Pancreas (tissue), 10 donors: ENCODE results near the gene CPM. TPM values are rescaled to one million over a fixed set of nuclear protein-coding genes. Genes with fewer than 3 reads are reported as not detected.
"Not testable (repeated sequence)": the region's sequence is repeated elsewhere in the genome, so short reads cannot be mapped to it uniquely, and the experiment has no call there.

Experiments used
- ATAC-seq, 4 donors: fragments of 200-7000 bp; cut with Tn5 transposase; one replicate each; pipeline versions ENCODE4 v1.8.0 to v1.9.1; 2020; ENCODE audit warnings: mild to moderate bottlenecking in 4 of 4, moderate library complexity in 4 of 4
- DNase-seq, 6 donors: peaks; one replicate each; pipeline ENCODE4 v3.0.0-alpha.2; 2020
- FAIRE-seq: peaks from 2 replicates; lab custom pipeline; 2012; peaks lifted over from hg19 to GRCh38; lab: Jason Lieb, UNC
- H3K27ac ChIP-seq, 4 donors: fragments of 200-600 bp; sonication (generic); 1 replicate in 3 of 4; 2 replicates in 1 of 4; pipeline versions ENCODE4 v1.5.0 to v1.8.0; 2020
- H3K27me3 ChIP-seq, 4 donors: fragments of 200-600 bp; one replicate each; pipeline ENCODE4 v1.8.0; 2021
- H3K36me3 ChIP-seq, 3 donors: fragments of 200-600 bp; sonication (generic) in 1 of 3; one replicate each; pipeline versions ENCODE4 v1.5.0 to v1.8.0; 2020 to 2021
- H3K4me1 ChIP-seq, 3 donors: fragments of 200-600 bp; one replicate each; pipeline ENCODE4 v1.8.0; 2021
- H3K4me3 ChIP-seq, 4 donors: fragments of 200-600 bp; sonication (generic) in 2 of 4; one replicate each; pipeline versions ENCODE4 v1.5.0 to v1.8.0; 2020 to 2021
- H3K9me3 ChIP-seq, 4 donors: fragments of 200-600 bp; one replicate each; pipeline ENCODE4 v1.8.0; 2021
- WGBS, 2 donors: extraction: QIAGEN DNeasy Blood & Tissue Kit; methylation state at CpG; one replicate each; pipeline ENCODE4 v1.1.7; 2013; 5-methylcytosine and 5-hydroxymethylcytosine counted together
- intact Hi-C, 3 donors: fragments of 100-400 bp; cut with DNase I; formaldehyde crosslinking; loops; one replicate each; pipeline versions ENCODE4 v1.11.1 to v1.14.2; 2022
- polyA plus RNA-seq, 2 donors: library from polyadenylated mRNA; stranded (reverse); fragments of 200-250 nt; gene quantifications; one replicate each; pipeline ENCODE4 v1.2.3, GENCODE V29; 2013
- total RNA-seq, 6 donors: library from RNA; stranded (reverse); fragmentation: NEBNext Ultra II Directional in 4 of 6; extraction: Animal tissue kit (Norgen Biotek cat#: 25700) in 4 of 6; gene quantifications; one replicate each; pipeline versions ENCODE4 v1.2.1 to v1.2.4, GENCODE V29; 2021 to 2023
- TF ChIP-seq, protein P1 (sequence below), 4 donors: fragments of 200-600 bp; sonication (generic) in 3 of 4; IDR thresholded peaks; one replicate each; pipeline versions ENCODE4 v1.5.0 to v1.8.0; 2021; ENCODE audit warnings: antibody characterized with exemption in 4 of 4
- donor health status: healthy with polysubstance abuse.
- donor health status: DM: no; HTN: no; CAD: no; lungs with moderate emphysema.
- donor health status: DM: no; HTN: no; CAD: no.
- donor health status: control.
- donor health status: control.
- donor health status: Bipolar disorder and iron deficiency.
- donor health status: DM: yes; HTN: yes; CAD: no.
- donor health status: DM: no; HTN: no; CAD: no.
- donor health status: DM: no; HTN: no; CAD: no.
- donor health status: DM: yes; HTN: yes; CAD: no.

The CPM gene
- total and polyA plus RNA-seq, 8 donors = 4.3 to 49.2 (median 11.1) TPM

DNA sequence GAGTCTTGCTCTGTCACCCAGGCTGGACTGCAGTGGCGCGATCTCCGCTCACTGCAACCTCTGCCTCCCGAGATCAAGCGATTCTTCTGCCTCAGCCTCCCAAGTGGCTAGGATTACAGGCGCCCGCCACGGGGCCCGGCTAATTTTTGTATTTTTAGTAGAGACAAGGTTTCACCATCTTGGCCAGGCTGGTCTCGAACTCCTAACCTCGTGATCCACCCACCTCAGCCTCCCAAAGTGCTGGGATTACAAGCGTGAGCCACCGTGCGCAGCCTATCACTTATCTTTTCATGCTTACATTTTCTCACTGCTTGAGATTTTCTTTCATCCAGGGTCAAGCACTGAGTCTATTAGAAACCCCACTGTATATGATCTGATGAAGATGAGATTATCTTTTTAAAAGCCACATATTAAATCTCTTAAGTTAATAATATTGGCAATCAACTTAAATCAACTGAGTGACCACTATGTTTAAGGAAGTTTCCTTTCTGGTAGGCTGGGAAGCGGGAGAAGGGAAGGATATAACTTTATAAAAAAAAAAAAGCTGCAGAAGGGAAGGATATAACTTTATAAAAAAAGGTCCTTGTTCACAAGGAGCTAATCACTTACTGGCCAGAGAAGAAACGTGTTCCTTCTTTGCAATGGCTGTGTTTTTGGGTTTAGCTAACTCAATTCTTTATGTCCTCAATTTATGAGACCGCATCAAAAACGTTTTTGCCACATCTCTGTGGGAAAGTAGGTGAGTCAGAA, 126.3 kb downstream of the CPM start:
- Histone ChIP-seq H3K4me1 (peaks cover 4 to 24% (median 6%) of the 10 kb centered on the region in 3 donors), H3K4me3 (peak overlapping the region; percentile 59 to 97 (median 76)), H3K36me3 (peaks cover 0 to 18% (median 5%) of the 10 kb centered on the region in 3 donors), H3K27ac (peak overlapping the region; percentile 93 to 99 (median 97)), H3K27me3 (no peaks in the 10 kb centered on the region), H3K9me3 (no peaks in the 10 kb centered on the region)
- FAIRE-seq (no peak), DNase-seq (no peak), ATAC-seq (no peak)
- intact Hi-C loops = no loop called here
- 68 to 78% methylated on average over 18 of the region's 18 CpGs for WGBS, 2 donors
- TF ChIP-seq, protein P1, sequence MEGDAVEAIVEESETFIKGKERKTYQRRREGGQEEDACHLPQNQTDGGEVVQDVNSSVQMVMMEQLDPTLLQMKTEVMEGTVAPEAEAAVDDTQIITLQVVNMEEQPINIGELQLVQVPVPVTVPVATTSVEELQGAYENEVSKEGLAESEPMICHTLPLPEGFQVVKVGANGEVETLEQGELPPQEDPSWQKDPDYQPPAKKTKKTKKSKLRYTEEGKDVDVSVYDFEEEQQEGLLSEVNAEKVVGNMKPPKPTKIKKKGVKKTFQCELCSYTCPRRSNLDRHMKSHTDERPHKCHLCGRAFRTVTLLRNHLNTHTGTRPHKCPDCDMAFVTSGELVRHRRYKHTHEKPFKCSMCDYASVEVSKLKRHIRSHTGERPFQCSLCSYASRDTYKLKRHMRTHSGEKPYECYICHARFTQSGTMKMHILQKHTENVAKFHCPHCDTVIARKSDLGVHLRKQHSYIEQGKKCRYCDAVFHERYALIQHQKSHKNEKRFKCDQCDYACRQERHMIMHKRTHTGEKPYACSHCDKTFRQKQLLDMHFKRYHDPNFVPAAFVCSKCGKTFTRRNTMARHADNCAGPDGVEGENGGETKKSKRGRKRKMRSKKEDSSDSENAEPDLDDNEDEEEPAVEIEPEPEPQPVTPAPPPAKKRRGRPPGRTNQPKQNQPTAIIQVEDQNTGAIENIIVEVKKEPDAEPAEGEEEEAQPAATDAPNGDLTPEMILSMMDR (IDR thresholded peaks at IDR 0.05) = no peak

DNA sequence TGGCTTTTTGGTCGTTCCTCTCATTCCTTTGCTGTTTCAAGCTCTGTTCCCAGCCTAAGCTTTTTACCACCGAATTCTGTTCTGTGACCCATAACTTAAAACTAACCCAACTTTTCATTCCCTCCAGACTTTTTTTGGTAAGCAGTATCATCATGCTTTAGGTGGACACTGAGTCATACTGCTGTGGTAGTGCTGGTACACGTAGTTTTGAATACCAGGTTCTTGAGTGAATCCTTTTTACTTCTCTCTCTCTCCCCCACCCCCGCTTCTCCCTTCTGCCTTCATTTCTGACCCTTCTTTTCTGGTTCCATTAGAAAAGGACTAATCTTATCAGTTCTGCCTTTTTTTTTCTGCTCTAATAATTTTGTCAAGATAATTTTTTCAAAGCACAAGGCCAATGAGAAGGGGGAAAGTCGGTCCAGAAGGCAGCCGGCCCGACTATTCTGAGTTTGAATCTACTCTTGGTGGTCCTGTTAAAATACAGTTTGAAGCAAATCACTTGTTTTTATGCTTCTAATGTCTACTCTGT, 127.3 kb downstream of the CPM start:
- 43 to 54% methylated on average over 7 of the region's 7 CpGs for WGBS, 2 donors

DNA sequence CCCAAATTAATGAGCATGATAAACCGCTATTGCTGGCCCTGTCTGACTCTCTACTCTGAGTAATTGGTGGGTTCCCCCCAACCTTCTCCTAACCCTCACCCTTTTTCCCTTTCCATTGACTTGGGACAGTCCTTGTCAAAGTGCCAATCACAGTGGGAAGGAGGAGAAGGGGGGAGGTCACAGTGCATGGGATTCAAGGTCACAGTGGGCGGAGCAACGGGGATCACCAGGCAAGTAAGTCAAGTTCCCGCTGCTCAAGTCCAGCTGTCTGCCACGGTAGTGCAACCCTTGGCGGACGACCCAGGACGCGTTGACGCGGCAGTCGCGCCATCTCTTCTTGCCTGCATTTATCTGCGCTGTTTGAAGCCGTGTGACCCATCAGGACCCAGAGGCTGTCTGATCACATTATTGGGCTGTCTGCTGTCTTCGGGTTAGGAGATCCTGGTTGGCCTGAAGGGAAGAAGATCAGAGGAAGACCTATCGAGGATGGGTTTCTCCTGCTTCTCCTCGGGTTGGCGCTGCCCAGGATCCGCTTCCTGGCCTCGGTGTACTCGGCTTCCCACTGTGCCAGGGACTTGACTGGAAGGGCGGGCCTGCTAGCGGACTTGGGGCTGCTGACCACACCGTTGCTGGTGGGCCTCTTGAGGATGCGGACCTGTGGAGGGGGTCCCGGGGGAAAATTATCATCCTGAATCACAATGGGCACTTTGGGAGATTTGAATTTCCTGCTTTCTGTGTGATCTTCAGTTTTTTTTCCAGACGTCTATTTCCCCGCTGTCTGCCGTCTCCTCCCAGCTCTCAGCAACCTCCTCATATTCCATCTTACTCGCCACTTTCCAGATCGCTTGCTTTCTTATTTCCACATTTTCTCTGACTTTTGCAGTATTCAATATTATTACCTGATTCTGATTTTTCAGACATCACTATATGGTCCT, 128.0 kb downstream of the CPM start:
- WGBS, 2 donors = 47 to 57% methylated on average over 32 of the region's 32 CpGs
- H3K27ac ChIP-seq = peak overlapping the region; percentile 11 to 67 (median 20)
- DNase-seq (peak; percentile 46 to 76 (median 68)), ATAC-seq (peak in 2 of 4 donors; percentile 8 to 20), FAIRE-seq (no peak)
- H3K36me3 ChIP-seq = peaks cover 0 to 4% (median 2%) of the 10 kb centered on the region in 3 donors
- peak overlapping the region in 2 of 4 donors; percentile 10 to 24 for H3K4me3 ChIP-seq
- H3K9me3 ChIP-seq = no peaks in the 10 kb centered on the region
- TF ChIP-seq, protein P1 (IDR thresholded peaks at IDR 0.05) = no peak
- H3K4me1 ChIP-seq = peaks cover 4 to 21% (median 14%) of the 10 kb centered on the region in 3 donors
- no peaks in the 10 kb centered on the region for H3K27me3 ChIP-seq
- intact Hi-C loops = no loop called here

More for the DNA sequence above, 127.3 kb downstream of the CPM start:
- DNase-seq = no peak
- TF ChIP-seq, protein P1 (IDR thresholded peaks at IDR 0.05) = no peak
- Histone ChIP-seq H3K4me1 (peaks cover 4 to 17% (median 10%) of the 10 kb centered on the region in 3 donors), H3K9me3 (no peaks in the 10 kb centered on the region), H3K27me3 (no peaks in the 10 kb centered on the region), H3K4me3 (peak overlapping the region in 1 of 4 donors; percentile 24), H3K36me3 (peaks cover 0 to 10% (median 5%) of the 10 kb centered on the region in 3 donors), H3K27ac (peak overlapping the region in 1 of 4 donors; percentile 67)
- intact Hi-C loops = no loop called here
- no peak for ATAC-seq
- no peak for FAIRE-seq

DNA sequence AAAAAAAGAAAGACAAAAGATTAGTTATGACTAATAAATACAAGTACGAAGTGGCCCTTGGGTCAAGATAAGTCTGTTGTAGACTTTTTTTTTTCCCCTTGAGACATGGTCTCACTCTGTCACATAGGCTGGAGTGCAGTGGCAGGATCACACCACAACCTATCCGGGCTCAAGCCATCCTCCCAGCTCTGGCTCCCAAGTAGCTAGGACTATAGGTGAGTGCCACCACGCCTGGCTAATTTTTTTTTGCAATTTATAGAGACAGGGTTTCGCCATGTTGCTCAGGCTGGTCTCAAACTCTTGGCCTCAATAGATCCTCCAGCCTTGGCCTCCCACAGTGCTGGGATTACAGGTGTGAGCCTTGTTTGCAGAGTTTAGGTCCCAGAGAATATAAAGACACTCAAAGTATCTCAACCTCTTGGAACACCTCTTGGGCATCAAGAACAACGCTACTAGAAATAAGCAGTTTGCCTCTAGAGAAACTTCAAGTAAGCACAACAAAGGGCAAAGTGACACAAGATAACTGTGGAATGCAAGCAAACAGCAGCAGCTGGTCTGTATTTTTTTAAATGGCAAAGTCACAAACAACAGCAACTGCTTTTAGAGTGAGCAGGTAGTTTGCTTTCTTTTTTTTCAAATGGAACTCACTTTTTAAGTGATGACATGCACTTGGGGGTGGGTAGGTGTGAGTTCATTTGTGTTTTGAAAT, 128.9 kb downstream of the CPM start:
- H3K9me3 ChIP-seq = no peaks in the 10 kb centered on the region
- 68 to 70% methylated on average over 5 of the region's 5 CpGs for WGBS, 2 donors
- no peak overlapping the region for H3K4me3 ChIP-seq
- peak overlapping the region in 3 of 4 donors; percentile 19 to 67 (median 22) for H3K27ac ChIP-seq
- TF ChIP-seq, protein P1 (IDR thresholded peaks at IDR 0.05) = no peak
- H3K27me3 ChIP-seq = no peaks in the 10 kb centered on the region
- peaks cover 4 to 15% (median 14%) of the 10 kb centered on the region in 3 donors for H3K4me1 ChIP-seq
- H3K36me3 ChIP-seq = no peaks in the 10 kb centered on the region
- FAIRE-seq (no peak), ATAC-seq (peak in 1 of 4 donors; percentile 5), DNase-seq (no peak)
- intact Hi-C loops = no loop called here

DNA sequence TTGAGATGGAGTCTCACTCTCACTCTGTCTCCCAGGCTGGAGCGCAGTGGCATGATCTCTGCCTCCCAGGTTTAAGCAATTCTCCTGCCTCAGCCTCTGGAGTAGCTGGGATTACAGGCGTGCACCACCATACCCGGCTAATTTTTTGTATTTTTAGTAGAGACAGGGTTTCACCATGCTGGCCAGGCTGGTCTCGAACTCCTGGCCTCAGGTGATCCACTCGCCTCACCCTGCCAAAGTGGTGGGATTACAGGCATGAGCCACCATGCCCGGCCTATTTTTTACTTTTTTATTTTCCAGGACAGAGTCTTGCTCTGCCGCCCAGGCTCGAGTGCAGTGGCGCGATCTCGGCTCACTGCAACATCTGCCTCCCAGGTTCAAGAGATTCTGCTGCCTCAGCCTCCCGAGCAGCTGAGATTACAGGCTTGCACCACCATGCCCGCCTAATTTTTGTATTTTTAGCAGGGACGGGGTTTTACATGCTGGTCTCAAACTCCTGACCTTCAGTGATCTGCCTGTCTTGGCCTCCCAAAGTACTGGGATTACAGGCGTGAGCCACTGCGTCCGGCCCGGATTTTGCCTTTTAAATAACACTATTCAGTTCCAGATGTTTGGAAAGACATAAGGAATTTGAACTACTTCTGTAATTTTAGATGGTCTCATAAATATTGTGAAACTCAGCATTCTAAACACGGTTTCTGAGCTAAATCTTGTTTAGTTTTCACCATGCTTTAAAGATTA, 129.9 kb downstream of the CPM start:
- H3K36me3 ChIP-seq, H3K9me3 ChIP-seq, H3K27me3 ChIP-seq, H3K4me3 ChIP-seq, DNase-seq, intact Hi-C loops, FAIRE-seq, ATAC-seq, H3K27ac ChIP-seq: not testable (repeated sequence)
- H3K4me1 ChIP-seq = peaks cover 4 to 15% (median 14%) of the 10 kb centered on the region in 3 donors
- 93 to 95% methylated on average over 19 of the region's 19 CpGs for WGBS, 2 donors

DNA sequence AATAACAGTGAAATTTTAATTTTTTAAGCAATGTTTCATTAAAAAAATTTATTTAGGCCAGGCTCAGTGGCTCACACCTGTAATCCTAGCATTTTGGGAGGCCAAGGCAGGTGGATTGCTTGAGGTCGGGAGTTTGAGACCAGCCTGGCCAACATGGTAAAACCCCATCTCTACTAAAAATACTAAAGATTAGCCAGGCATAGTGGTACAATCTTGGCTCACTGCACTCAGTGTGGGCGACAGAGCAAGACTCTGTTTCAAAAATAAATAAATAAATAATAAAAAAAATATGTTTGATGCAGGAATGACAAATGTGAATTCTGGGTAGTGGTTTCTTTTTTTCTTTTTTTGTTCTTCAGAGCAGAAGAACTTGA, 130.6 kb downstream of the CPM start:
- DNase-seq, H3K9me3 ChIP-seq, H3K4me3 ChIP-seq, H3K27me3 ChIP-seq, intact Hi-C loops, ATAC-seq, FAIRE-seq, H3K36me3 ChIP-seq, H3K27ac ChIP-seq: not testable (repeated sequence)
- H3K4me1 ChIP-seq = peaks cover 4 to 15% (median 14%) of the 10 kb centered on the region in 3 donors
- WGBS, 2 donors = 77 to 81% methylated on average over 2 of the region's 2 CpGs
